ENCODE data around the gene RBMX.

Gene RBMX

DNA sequence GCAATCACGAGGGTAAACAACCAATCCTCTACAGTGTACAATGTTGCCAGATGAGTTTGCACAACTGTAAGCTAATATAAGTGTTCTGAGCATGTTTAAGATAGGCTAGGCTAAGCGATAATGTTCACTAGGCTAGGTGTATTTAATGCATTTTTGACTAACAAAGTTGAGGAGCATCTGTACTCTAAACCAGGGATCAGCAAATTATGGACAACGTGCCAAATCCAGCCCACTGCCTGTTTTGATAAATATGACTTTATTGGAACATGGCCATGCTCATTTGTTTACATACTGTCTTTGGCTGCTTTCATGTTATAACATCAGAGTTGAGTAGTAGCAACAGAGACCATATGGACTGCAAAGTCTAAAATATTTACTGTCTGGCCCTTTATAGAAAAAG, 53.5 kb downstream of the RBMX start:
- Mint-ChIP-seq H3K4me3 (no peak overlapping the region), H3K27ac (no peak overlapping the region), H3K9me3 (no peaks in the 10 kb centered on the region), H3K4me1 (no peaks in the 10 kb centered on the region), H3K36me3 (peaks cover 8% of the 10 kb centered on the region), H3K27me3 (no peaks in the 10 kb centered on the region)

GRCh38 chrX:136825771-136826170, 54.8 kb downstream of the RBMX start:
- Mint-ChIP-seq H3K4me1 (no peaks in the 10 kb centered on the region), H3K36me3 (peaks cover 4% of the 10 kb centered on the region), H3K9me3 (no peaks in the 10 kb centered on the region), H3K4me3 (no peak overlapping the region), H3K27me3 (no peaks in the 10 kb centered on the region), H3K27ac (no peak overlapping the region)

Measured in activated naive CD4-positive, alpha-beta T cell treated with anti-CD3 and anti-CD28 coated beads, Interleukin-2, amount 50 U/mL, for 24 hours (primary cell).